ENCODE data around the gene DOCK2. TPM values are rescaled to one million over a fixed set of nuclear protein-coding genes. Genes with fewer than 3 reads are reported as not detected.

Gene DOCK2
- total RNA-seq, 1 experiment from 2014 or later = 2.2 TPM

DNA sequence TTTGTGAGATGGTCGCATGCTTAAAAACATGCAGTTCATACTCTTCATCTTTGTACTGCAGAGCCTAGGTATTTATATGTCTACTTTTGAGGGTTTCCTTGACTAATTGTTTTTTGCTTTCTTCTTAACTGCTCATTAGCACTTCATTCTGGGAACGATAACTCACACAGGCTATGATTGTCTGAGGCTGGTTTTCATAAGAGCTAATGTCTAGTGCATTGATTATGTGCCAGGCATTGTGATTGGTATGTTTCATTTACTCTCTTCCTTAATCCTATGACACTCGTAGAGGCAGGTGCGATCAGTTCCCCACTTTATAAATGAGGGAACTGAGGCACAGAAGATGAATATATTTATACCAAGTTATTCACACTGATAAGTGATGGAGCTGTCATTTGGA is 249.6 kb downstream of the DOCK2 start:
- intact Hi-C loops (cut with micrococcal nuclease; ENCODE audit: unreplicated experiment) = no loop called here
- Histone ChIP-seq H3K4me3 (ENCODE audit: low read depth, low read length, poor library complexity, severe bottlenecking) (no peak overlapping the region), H3K27me3 (replicated peaks; ENCODE audit: insufficient read depth, low read depth, low read length, poor library complexity) (no peaks in the 10 kb centered on the region), H3K4me1 (ENCODE audit: insufficient read depth, low read length, poor library complexity, severe bottlenecking) (no peaks in the 10 kb centered on the region), H3K27ac (ENCODE audit: low read depth, low read length, poor library complexity, severe bottlenecking) (no peak overlapping the region), H3K9me3 (ENCODE audit: low read depth, low read length, poor library complexity, severe bottlenecking) (no peaks in the 10 kb centered on the region), H3K36me3 (ENCODE audit: insufficient read depth, low read length, poor library complexity, severe bottlenecking) (peaks cover 4% of the 10 kb centered on the region)
- TF ChIP-seq, protein P1, sequence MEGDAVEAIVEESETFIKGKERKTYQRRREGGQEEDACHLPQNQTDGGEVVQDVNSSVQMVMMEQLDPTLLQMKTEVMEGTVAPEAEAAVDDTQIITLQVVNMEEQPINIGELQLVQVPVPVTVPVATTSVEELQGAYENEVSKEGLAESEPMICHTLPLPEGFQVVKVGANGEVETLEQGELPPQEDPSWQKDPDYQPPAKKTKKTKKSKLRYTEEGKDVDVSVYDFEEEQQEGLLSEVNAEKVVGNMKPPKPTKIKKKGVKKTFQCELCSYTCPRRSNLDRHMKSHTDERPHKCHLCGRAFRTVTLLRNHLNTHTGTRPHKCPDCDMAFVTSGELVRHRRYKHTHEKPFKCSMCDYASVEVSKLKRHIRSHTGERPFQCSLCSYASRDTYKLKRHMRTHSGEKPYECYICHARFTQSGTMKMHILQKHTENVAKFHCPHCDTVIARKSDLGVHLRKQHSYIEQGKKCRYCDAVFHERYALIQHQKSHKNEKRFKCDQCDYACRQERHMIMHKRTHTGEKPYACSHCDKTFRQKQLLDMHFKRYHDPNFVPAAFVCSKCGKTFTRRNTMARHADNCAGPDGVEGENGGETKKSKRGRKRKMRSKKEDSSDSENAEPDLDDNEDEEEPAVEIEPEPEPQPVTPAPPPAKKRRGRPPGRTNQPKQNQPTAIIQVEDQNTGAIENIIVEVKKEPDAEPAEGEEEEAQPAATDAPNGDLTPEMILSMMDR (conservative IDR thresholded peaks at IDR 0.05; ENCODE audit: low read depth, low read length) = no peak
- no peak for TF ChIP-seq EZH2 (IDR thresholded peaks at IDR 0.05; ENCODE audit: borderline replicate concordance, low read depth, low read length, poor library complexity, severe bottlenecking)
- DNase-seq (ENCODE audit: low spot score) = no peak
- CTCF ChIA-PET = no interaction called here
- BruUV-seq (replicated peaks) = no TSS peak
- POLR2A ChIA-PET (ENCODE audit: low non-redundant PET) = no interaction called here

DNA sequence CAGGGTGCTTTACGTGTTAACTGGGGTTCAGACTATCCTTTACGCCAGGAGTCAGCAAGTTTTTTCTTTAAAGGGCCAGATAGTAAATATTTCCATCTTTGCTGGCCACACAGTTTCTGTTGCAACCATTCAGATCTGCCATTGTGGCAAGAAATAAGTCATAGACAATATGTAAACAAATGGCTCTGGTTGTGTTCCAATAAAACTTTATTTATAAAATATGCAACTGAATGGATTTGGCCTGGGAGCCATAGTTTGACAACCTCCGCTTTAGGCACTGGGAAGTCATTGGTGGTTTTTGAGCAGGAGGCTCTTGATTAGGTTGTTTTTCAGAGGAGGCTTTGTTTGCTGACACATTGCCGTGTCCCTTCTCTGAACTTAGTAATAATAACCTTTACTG is 252.5 kb downstream of the DOCK2 start:
- DNase-seq (ENCODE audit: low spot score) = no peak
- Histone ChIP-seq H3K27me3 (replicated peaks; ENCODE audit: insufficient read depth, low read depth, low read length, poor library complexity) (no peaks in the 10 kb centered on the region), H3K27ac (ENCODE audit: low read depth, low read length, poor library complexity, severe bottlenecking) (no peak overlapping the region), H3K36me3 (ENCODE audit: insufficient read depth, low read length, poor library complexity, severe bottlenecking) (no peaks in the 10 kb centered on the region), H3K4me1 (ENCODE audit: insufficient read depth, low read length, poor library complexity, severe bottlenecking) (no peaks in the 10 kb centered on the region), H3K9me3 (ENCODE audit: low read depth, low read length, poor library complexity, severe bottlenecking) (no peaks in the 10 kb centered on the region), H3K4me3 (ENCODE audit: low read depth, low read length, poor library complexity, severe bottlenecking) (no peak overlapping the region)
- CTCF ChIA-PET = no interaction called here
- intact Hi-C loops (cut with micrococcal nuclease; ENCODE audit: unreplicated experiment) = no loop called here
- TF ChIP-seq, protein P1 (conservative IDR thresholded peaks at IDR 0.05; ENCODE audit: low read depth, low read length) = no peak
- TF ChIP-seq EZH2 (IDR thresholded peaks at IDR 0.05; ENCODE audit: borderline replicate concordance, low read depth, low read length, poor library complexity, severe bottlenecking) = no peak
- POLR2A ChIA-PET (ENCODE audit: low non-redundant PET) = no interaction called here
- no TSS peak for BruUV-seq (replicated peaks)

DNA sequence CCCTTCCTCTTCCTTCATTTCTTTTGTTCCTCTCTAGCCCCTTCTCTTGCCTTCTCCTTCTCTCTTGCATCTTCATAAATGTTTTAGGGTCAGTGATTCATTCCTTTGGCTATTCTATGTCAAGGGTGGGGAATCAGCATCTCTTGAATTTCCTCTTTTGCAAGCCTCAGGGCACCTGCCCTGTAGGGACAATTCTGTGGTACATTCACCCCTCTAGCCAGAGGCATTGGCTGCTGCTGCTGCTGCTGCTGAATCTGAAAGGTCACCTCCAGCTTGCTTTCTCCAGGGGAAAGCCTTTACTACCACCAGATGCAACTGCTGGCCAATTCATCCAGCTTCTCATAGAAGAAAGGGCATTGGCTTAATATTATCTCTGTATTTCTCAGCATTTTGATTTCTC is 255.9 kb downstream of the DOCK2 start:
- POLR2A ChIA-PET (ENCODE audit: low non-redundant PET) = no interaction called here
- no peak for DNase-seq (ENCODE audit: low spot score)
- Histone ChIP-seq H3K4me3 (ENCODE audit: low read depth, low read length, poor library complexity, severe bottlenecking) (no peak overlapping the region), H3K27ac (ENCODE audit: low read depth, low read length, poor library complexity, severe bottlenecking) (no peak overlapping the region), H3K4me1 (ENCODE audit: insufficient read depth, low read length, poor library complexity, severe bottlenecking) (no peaks in the 10 kb centered on the region), H3K9me3 (ENCODE audit: low read depth, low read length, poor library complexity, severe bottlenecking) (no peaks in the 10 kb centered on the region), H3K36me3 (ENCODE audit: insufficient read depth, low read length, poor library complexity, severe bottlenecking) (no peaks in the 10 kb centered on the region), H3K27me3 (replicated peaks; ENCODE audit: insufficient read depth, low read depth, low read length, poor library complexity) (no peaks in the 10 kb centered on the region)
- CTCF ChIA-PET = interaction anchor here (0.7 kb wide), 1 partner anchor 74 kb away, joined by 3 read pairs; no protein-coding TSS in a partner anchor
- intact Hi-C loops (cut with micrococcal nuclease; ENCODE audit: unreplicated experiment) = no loop called here
- BruUV-seq (replicated peaks) = no TSS peak
- TF ChIP-seq EZH2 (IDR thresholded peaks at IDR 0.05; ENCODE audit: borderline replicate concordance, low read depth, low read length, poor library complexity, severe bottlenecking) = no peak
- TF ChIP-seq, protein P1 (conservative IDR thresholded peaks at IDR 0.05; ENCODE audit: low read depth, low read length) = no peak

Data from A673 (cell line).